SK-N-MC (cell line): Measurements from ENCODE around the gene DYNLT3.

Experiments
- EZH2 ChIP-seq: fragments of 200-600 bp; sonication (generic); IDR thresholded peaks from one replicate; pipeline ENCODE4 v1.6.1; 2017; ENCODE audit warnings: antibody characterized with exemption
- POLR2AphosphoS5 ChIP-seq: IDR thresholded peaks from 2 replicates; pipeline ENCODE4 v1.6.1; 2012; ENCODE audit warnings: mild to moderate bottlenecking, low read depth, low read length, borderline replicate concordance

- TF ChIP-seq POLR2AphosphoS5 = no peak
- TF ChIP-seq EZH2 = no peak
These were observed 6.8 kb upstream of the DYNLT3 start for GRCh38 chrX:37854148-37854547.
